ENCODE results near the gene G6PD.

Gene G6PD

DNA sequence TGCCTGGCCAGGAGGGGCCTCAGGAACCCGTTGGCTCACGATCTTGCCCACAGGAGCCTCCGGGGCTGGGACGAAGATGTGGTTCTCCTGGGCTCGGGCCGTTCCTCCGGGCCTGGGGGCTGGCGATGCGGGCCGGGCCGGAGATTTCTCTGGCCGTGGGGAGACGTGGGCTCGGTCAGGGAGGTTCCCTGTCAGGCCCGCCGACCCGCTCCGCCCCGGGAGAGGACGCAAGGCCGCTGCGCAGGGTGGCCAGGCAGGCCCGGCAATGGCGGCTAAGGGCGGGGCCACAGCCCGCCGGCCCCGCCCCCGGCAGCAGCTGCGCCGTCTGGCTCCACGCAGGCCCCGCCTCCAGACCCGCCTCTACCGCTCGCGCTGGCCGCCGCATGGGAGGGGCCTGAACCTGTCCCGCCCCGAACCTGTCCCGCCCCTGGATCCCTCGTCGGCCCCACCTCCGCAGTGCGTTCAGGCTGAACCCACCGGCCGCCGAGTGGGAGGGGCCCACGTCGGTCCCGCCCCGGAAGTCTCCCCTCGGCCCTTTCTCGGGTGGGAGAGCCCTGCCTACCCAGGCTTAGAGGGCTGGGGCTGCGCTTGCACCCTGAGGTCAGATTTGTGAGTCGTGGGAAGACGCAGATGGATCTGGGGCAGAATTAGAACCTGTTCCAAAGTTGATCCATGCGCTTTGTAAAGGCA is 30.5 kb downstream of the G6PD start, which contains the start of gene FAM3A:
FAM3A (minus strand) TSS at position 267 of the 690 bp plus-strand sequence. CDS start 460 bp downstream, outside the sequence.
- DNase-seq (ENCODE audit: extremely low spot score) = peak; percentile 91
- TF ChIP-seq, protein P1, sequence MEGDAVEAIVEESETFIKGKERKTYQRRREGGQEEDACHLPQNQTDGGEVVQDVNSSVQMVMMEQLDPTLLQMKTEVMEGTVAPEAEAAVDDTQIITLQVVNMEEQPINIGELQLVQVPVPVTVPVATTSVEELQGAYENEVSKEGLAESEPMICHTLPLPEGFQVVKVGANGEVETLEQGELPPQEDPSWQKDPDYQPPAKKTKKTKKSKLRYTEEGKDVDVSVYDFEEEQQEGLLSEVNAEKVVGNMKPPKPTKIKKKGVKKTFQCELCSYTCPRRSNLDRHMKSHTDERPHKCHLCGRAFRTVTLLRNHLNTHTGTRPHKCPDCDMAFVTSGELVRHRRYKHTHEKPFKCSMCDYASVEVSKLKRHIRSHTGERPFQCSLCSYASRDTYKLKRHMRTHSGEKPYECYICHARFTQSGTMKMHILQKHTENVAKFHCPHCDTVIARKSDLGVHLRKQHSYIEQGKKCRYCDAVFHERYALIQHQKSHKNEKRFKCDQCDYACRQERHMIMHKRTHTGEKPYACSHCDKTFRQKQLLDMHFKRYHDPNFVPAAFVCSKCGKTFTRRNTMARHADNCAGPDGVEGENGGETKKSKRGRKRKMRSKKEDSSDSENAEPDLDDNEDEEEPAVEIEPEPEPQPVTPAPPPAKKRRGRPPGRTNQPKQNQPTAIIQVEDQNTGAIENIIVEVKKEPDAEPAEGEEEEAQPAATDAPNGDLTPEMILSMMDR (IDR thresholded peaks at IDR 0.05; ENCODE audit: control extremely low read depth, extremely low read depth, low read depth, missing control alignments) = no peak
- POLR2A ChIA-PET = interaction anchor here (0.7 kb wide), 2 partner anchors 101 to 205 kb away, joined by 3 to 4 read pairs; no protein-coding TSS in a partner anchor
- CTCF ChIA-PET = interaction anchor here (0.8 to 1.4 kb wide), 3 partner anchors 9 to 26 kb away, joined by 3 to 4 read pairs (median 3); partner anchors contain the start of gene SLC10A3

DNA sequence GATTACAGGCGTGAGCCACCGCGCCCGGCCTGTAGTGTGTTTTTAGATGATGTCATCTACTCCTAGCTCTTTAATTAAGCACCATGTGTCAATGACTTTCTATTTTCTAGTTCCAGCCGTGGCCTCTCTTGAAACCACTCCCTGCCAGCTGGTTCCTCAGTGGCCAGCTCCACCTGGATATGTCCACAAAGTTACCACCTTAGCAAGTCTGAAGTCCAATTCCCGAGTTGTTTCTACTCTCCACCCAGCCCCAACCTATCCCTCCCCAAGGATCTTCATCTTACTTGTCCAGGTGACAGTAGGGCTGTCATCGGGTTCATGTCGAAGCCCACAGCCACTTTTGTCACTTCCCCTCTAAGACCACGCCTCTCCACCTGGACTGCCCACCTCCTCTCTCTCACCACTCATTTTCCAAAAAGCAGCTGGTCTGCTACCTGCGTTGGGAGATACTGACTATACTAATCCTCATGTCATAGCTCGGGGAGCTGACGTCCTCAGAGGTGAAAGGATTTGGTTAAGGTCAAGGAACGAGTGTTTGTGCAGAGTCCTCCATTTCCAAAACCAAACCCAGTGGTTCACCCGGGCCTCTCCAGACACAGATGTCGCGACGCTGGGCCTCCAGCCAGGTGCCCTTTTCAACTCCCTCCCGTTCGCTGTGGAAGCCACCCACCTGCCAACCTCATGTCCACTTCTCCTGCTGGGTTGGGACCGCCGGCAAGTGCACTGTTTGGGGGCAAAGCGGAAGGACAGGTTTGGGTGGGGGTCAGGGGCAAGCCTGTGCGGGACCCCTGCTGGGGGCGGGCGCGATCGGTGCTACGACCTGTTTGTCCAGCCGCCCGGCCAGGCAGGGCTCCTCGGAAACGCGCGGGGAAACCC is 31.3 kb downstream of the G6PD start:
- DNase-seq (ENCODE audit: extremely low spot score) = no peak
- TF ChIP-seq, protein P1 (IDR thresholded peaks at IDR 0.05; ENCODE audit: control extremely low read depth, extremely low read depth, low read depth, missing control alignments) = no peak
- ChIA-PET CTCF (interaction anchor here (0.9 to 1.8 kb wide), 4 partner anchors 10 to 142 kb away, joined by 3 to 6 read pairs (median 4); partner anchors contain the start of gene SLC10A3), POLR2A (interaction anchor here (0.5 to 0.7 kb wide), 2 partner anchors 100 to 109 kb away, joined by 3 read pairs; no protein-coding TSS in a partner anchor)

- POLR2A ChIA-PET = no interaction called here
- TF ChIP-seq, protein P1 (IDR thresholded peaks at IDR 0.05; ENCODE audit: control extremely low read depth, extremely low read depth, low read depth, missing control alignments) = no peak
- DNase-seq (ENCODE audit: extremely low spot score) = no peak
- CTCF ChIA-PET = interaction anchor here (1.7 to 1.8 kb wide), 2 partner anchors 13 to 140 kb away, joined by 4 to 6 read pairs; no protein-coding TSS in a partner anchor
Measured at GRCh38 chrX:154513716-154514115, 32.9 kb downstream of the G6PD start.

DNA sequence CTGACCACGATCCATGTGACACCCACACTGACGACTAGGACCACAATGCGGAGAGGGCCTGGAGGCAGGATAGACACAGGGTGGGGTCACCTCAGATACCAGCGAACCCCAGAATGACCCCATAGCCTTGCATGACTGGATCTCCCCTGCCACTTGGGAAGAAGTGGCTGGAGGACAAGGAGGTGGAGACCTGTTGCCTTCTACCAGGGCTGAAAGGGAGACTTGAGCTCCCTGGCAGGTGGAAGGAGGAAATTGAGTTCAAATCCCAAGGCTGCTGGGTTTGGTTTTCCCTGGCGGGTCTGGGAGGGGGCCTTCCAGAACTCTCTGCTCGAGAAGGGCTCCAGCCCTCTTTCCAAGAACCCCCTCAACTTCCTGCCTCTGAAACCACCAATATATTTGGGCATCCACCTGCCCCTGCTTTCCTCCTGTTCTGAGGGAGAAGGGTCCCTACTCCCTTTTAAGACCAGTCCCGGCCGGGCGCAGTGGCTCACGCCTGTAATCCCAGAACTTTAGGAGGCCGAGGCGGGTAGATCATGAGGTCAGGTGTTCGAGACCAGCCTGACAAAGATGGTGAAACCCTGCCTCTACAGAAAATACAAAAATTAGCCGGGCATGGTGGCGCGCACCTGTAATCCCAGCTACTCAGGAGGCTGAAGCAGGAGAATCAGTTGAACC is 33.6 kb downstream of the G6PD start:
- ChIA-PET CTCF (no interaction called here), POLR2A (no interaction called here)
- no peak for DNase-seq (ENCODE audit: extremely low spot score)

DNA sequence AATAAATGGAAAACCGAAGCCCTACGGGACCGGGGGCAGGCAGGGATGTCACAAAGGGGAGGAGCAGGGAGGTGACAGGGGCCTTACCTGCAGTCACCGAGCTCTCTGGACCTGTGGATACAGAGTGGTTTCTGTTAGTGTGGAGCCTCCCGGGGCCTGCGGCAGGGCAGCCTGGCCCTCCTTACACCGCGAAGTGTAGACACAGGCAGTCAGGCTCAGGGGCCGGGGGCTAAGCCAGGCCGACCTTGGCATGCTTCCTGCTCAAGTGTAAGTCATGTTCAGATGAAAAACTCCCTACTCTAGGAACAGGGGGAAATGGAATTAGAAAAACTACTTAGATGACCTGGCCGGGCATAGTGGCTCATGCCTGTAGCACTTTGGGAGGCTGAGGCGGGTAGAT is 34.9 kb downstream of the G6PD start:
- CTCF ChIA-PET = no interaction called here
- no peak for DNase-seq (ENCODE audit: extremely low spot score)
- TF ChIP-seq, protein P1 (IDR thresholded peaks at IDR 0.05; ENCODE audit: control extremely low read depth, extremely low read depth, low read depth, missing control alignments) = no peak
- POLR2A ChIA-PET = no interaction called here

More for the DNA sequence above, 33.6 kb downstream of the G6PD start:
- TF ChIP-seq, protein P1 (IDR thresholded peaks at IDR 0.05; ENCODE audit: control extremely low read depth, extremely low read depth, low read depth, missing control alignments) = no peak

DNA sequence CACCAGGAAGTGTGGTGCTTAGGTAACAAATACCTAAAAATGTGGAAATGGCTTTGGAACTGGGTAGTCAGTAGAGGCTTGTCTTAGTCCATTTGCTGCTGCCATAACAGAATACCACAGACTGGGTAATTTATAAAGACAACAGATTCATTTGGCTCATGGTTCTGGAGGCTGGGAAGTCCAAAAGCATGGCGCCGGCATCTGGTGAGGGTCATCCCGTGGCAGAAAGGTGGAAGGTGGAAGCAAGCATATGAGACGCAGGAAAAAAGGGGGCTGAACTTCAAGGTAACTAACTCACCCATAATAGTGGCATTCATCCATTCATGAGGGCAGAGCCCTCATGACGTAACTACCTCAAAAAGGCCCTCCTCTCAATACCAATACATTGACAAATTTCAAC is 37.2 kb downstream of the G6PD start:
- CTCF ChIA-PET = no interaction called here
- no peak for DNase-seq (ENCODE audit: extremely low spot score)
- POLR2A ChIA-PET = no interaction called here
- TF ChIP-seq, protein P1 (IDR thresholded peaks at IDR 0.05; ENCODE audit: control extremely low read depth, extremely low read depth, low read depth, missing control alignments) = no peak

Measured in GM10248 (cell line).